Mesenchymal stem cell (in vitro differentiated cells and primary cell): Measurements from ENCODE around the gene IGSF9B.

Experiments used
- DNase-seq: peaks from one replicate; pipeline ENCODE4 v3.0.0-alpha.2; 2013
- H2AFZ ChIP-seq: one replicate; pipeline ENCODE4 v1.6.1; 2013; ENCODE audit warnings: low read depth, mild to moderate bottlenecking, control low read depth, inconsistent platforms, low read length, moderate library complexity
- H2AK5ac ChIP-seq: 2 replicates; pipeline ENCODE4 v1.6.1; 2013; ENCODE audit warnings: low read length, moderate library complexity, mild to moderate bottlenecking, inconsistent platforms; ENCODE audit not compliant: severe bottlenecking
- H2BK120ac ChIP-seq: one replicate; pipeline ENCODE4 v1.6.1; 2013; ENCODE audit warnings: low read depth, mild to moderate bottlenecking, inconsistent platforms, low read length, moderate library complexity
- H2BK12ac ChIP-seq, 2 experiments: one replicate each; pipeline ENCODE4 v1.6.1; 2013; ENCODE audit warnings: inconsistent platforms in 2 of 2, low read length in 2 of 2, mild to moderate bottlenecking in 2 of 2, moderate library complexity in 2 of 2, control low read depth in 1 of 2
- H2BK15ac ChIP-seq: one replicate; pipeline ENCODE4 v1.6.1; 2013; ENCODE audit warnings: mild to moderate bottlenecking, low read depth, inconsistent platforms; ENCODE audit not compliant: poor library complexity, severe bottlenecking
- H2BK5ac ChIP-seq: 2 replicates; pipeline ENCODE4 v1.6.1; 2013; ENCODE audit warnings: low read depth, mild to moderate bottlenecking, low read length, control low read depth, inconsistent platforms; ENCODE audit not compliant: poor library complexity, severe bottlenecking
- H3K14ac ChIP-seq, 2 experiments: one replicate each; pipeline ENCODE4 v1.6.1; 2013; ENCODE audit warnings: inconsistent platforms in 2 of 2, low read length in 2 of 2, control low read depth in 1 of 2, mild to moderate bottlenecking in 1 of 2, moderate library complexity in 1 of 2
- H3K18ac ChIP-seq, 2 experiments: one replicate each; pipeline ENCODE4 v1.6.1; 2013; ENCODE audit warnings: inconsistent platforms in 2 of 2, low read length in 2 of 2, control low read depth in 1 of 2, low read depth in 1 of 2, mild to moderate bottlenecking in 1 of 2
- H3K23ac ChIP-seq, 2 experiments: one replicate each; pipeline ENCODE4 v1.6.1; 2013; ENCODE audit warnings: inconsistent platforms in 2 of 2, low read length in 2 of 2, mild to moderate bottlenecking in 2 of 2, moderate library complexity in 2 of 2, control low read depth in 1 of 2
- H3K27ac ChIP-seq: 2 replicates; pipeline ENCODE4 v1.5.1; 2013; ENCODE audit warnings: mild to moderate bottlenecking, moderate library complexity, low read length, control low read depth, inconsistent platforms; ENCODE audit not compliant: poor library complexity, severe bottlenecking
- H3K27me3 ChIP-seq, 2 experiments: 2 replicates each; pipeline versions ENCODE4 v1.6.1 to v1.7.0; 2013; ENCODE audit warnings: low read length in 2 of 2, mild to moderate bottlenecking in 2 of 2, moderate library complexity in 2 of 2, control low read depth in 1 of 2, inconsistent platforms in 1 of 2; ENCODE audit not compliant: control insufficient read depth in 1 of 2, insufficient read depth in 1 of 2
- H3K36me3 ChIP-seq, 2 experiments: 2 replicates each; pipeline versions ENCODE4 v1.6.1 to v1.7.0; 2013; ENCODE audit warnings: low read length in 2 of 2, control low read depth in 1 of 2, inconsistent platforms in 1 of 2, low read depth in 1 of 2, mild to moderate bottlenecking in 1 of 2; ENCODE audit not compliant: insufficient read depth in 2 of 2, control insufficient read depth in 1 of 2
- H3K4ac ChIP-seq, 2 experiments: one replicate each; pipeline ENCODE4 v1.6.1; 2013; ENCODE audit warnings: inconsistent platforms in 2 of 2, low read length in 2 of 2, mild to moderate bottlenecking in 2 of 2, moderate library complexity in 2 of 2, control low read depth in 1 of 2, low read depth in 1 of 2
- H3K4me1 ChIP-seq: 2 replicates; pipeline ENCODE4 v1.6.1; 2013; ENCODE audit warnings: low read depth, low read length, control low read depth; ENCODE audit not compliant: control insufficient read depth, insufficient read depth
- H3K4me2 ChIP-seq: 2 replicates; pipeline ENCODE4 v1.6.1; 2013; ENCODE audit warnings: low read length, mild to moderate bottlenecking, inconsistent platforms; ENCODE audit not compliant: poor library complexity, severe bottlenecking
- H3K4me3 ChIP-seq, 2 experiments: 2 replicates each; pipeline versions ENCODE4 v1.5.1 to v1.7.0; 2013; ENCODE audit warnings: low read length in 2 of 2, mild to moderate bottlenecking in 2 of 2, control low read depth in 1 of 2, low read depth in 1 of 2; ENCODE audit not compliant: insufficient read depth in 1 of 2
- H3K79me1 ChIP-seq: replicated peaks from 2 replicates; pipeline ENCODE4 v1.6.1; 2013; ENCODE audit warnings: mild to moderate bottlenecking, control low read depth, low read length, inconsistent platforms; ENCODE audit not compliant: poor library complexity, severe bottlenecking
- H3K9ac ChIP-seq: 2 replicates; pipeline ENCODE4 v1.7.0; 2013; ENCODE audit warnings: mild to moderate bottlenecking, low read length, moderate library complexity
- H3K9me3 ChIP-seq: 2 replicates; pipeline ENCODE4 v1.7.0; 2013; ENCODE audit warnings: mild to moderate bottlenecking, low read length; ENCODE audit not compliant: control insufficient read depth
- H4K8ac ChIP-seq: one replicate; pipeline ENCODE4 v1.6.1; 2013; ENCODE audit warnings: inconsistent platforms, mild to moderate bottlenecking, low read length, moderate library complexity
- H4K91ac ChIP-seq: one replicate; pipeline ENCODE4 v1.6.1; 2013; ENCODE audit warnings: mild to moderate bottlenecking, low read length, inconsistent platforms
- WGBS: methylation state at CpG from one replicate; pipeline ENCODE4 v1.1.7; 2013; ENCODE audit warnings: mixed read lengths; 5-methylcytosine and 5-hydroxymethylcytosine counted together

IGSF9B gene

GRCh38 chr11:133927690-133928627 is 28.8 kb downstream of the IGSF9B start:
- no peaks in the 10 kb centered on the region for H3K9me3 ChIP-seq
- no peak overlapping the region for H3K14ac ChIP-seq
- H3K27me3 ChIP-seq: peaks cover 5 to 29% of the 10 kb centered on the region in 2 experiments
- H3K4me3 ChIP-seq: peak overlapping the region in 1 of 2 experiments; percentile 46
- H3K9ac ChIP-seq: peak overlapping the region; percentile 24
- H3K79me1 ChIP-seq: no peaks in the 10 kb centered on the region
- H3K4me2 ChIP-seq: no peak overlapping the region
- WGBS: 65% methylated on average over 36 of the region's 36 CpGs
- H3K18ac ChIP-seq: no peak overlapping the region
- H3K36me3 ChIP-seq: no peaks in the 10 kb centered on the region
- H3K4me1 ChIP-seq: no peaks in the 10 kb centered on the region
- no peak overlapping the region for H2BK120ac ChIP-seq
- H2BK12ac ChIP-seq: no peak overlapping the region
- DNase-seq: peak; percentile 28
- no peak overlapping the region for H2AK5ac ChIP-seq
- H3K4ac ChIP-seq: no peak overlapping the region
- H2AFZ ChIP-seq: no peak overlapping the region
- H3K23ac ChIP-seq: no peak overlapping the region
- no peak overlapping the region for H2BK5ac ChIP-seq
- no peak overlapping the region for H2BK15ac ChIP-seq
- H4K8ac ChIP-seq: no peak overlapping the region
- H4K91ac ChIP-seq: no peak overlapping the region
- no peak overlapping the region for H3K27ac ChIP-seq

- Histone ChIP-seq H2AK5ac (no peak overlapping the region), H3K9me3 (no peaks in the 10 kb centered on the region), H2BK120ac (no peak overlapping the region), H3K18ac (no peak overlapping the region), H3K23ac (no peak overlapping the region), H3K4me2 (no peak overlapping the region), H2BK5ac (no peak overlapping the region), H4K8ac (no peak overlapping the region), H2BK15ac (no peak overlapping the region), H3K4me1 (no peaks in the 10 kb centered on the region), H3K79me1 (no peaks in the 10 kb centered on the region), H3K4me3 (no peak overlapping the region), H3K27me3 (peaks cover 5 to 25% of the 10 kb centered on the region in 2 experiments), H3K9ac (no peak overlapping the region), H2AFZ (no peak overlapping the region), H3K4ac (no peak overlapping the region), H3K36me3 (no peaks in the 10 kb centered on the region), H3K14ac (no peak overlapping the region), H2BK12ac (no peak overlapping the region), H3K27ac (no peak overlapping the region), H4K91ac (no peak overlapping the region)
- 84% methylated on average over 21 of the region's 21 CpGs for WGBS
- DNase-seq: no peak
Measured at GRCh38 chr11:133926466-133927246, 30.1 kb downstream of the IGSF9B start.

GRCh38 chr11:133925756-133926155 is 31.0 kb downstream of the IGSF9B start:
- Histone ChIP-seq H3K9me3 (no peaks in the 10 kb centered on the region), H3K9ac (no peak overlapping the region), H3K18ac (no peak overlapping the region), H2BK12ac (no peak overlapping the region), H3K4ac (no peak overlapping the region), H4K8ac (no peak overlapping the region), H2BK15ac (no peak overlapping the region), H3K79me1 (no peaks in the 10 kb centered on the region), H3K14ac (no peak overlapping the region), H3K4me3 (no peak overlapping the region), H3K4me1 (no peaks in the 10 kb centered on the region), H3K27me3 (peaks cover 5 to 25% of the 10 kb centered on the region in 2 experiments), H2BK5ac (no peak overlapping the region), H2BK120ac (no peak overlapping the region), H3K4me2 (no peak overlapping the region), H2AK5ac (no peak overlapping the region), H3K27ac (no peak overlapping the region), H2AFZ (no peak overlapping the region), H3K23ac (no peak overlapping the region), H4K91ac (no peak overlapping the region), H3K36me3 (no peaks in the 10 kb centered on the region)
- no peak for DNase-seq
- WGBS: 88% methylated on average over 20 of the region's 20 CpGs

GRCh38 chr11:133924661-133925060 is 32.1 kb downstream of the IGSF9B start:
- Histone ChIP-seq H3K27me3 (peaks cover under 1 to 17% of the 10 kb centered on the region in 2 experiments), H2AFZ (no peak overlapping the region), H3K9ac (no peak overlapping the region), H3K4ac (no peak overlapping the region), H3K18ac (no peak overlapping the region), H4K8ac (no peak overlapping the region), H3K79me1 (no peaks in the 10 kb centered on the region), H3K14ac (no peak overlapping the region), H4K91ac (no peak overlapping the region), H3K9me3 (no peaks in the 10 kb centered on the region), H2BK12ac (no peak overlapping the region), H2AK5ac (no peak overlapping the region), H2BK120ac (no peak overlapping the region), H2BK5ac (no peak overlapping the region), H3K36me3 (no peaks in the 10 kb centered on the region), H3K4me3 (no peak overlapping the region), H3K4me2 (no peak overlapping the region), H2BK15ac (peak overlapping the region; percentile 26), H3K27ac (no peak overlapping the region), H3K23ac (no peak overlapping the region), H3K4me1 (no peaks in the 10 kb centered on the region)
- no peak for DNase-seq
- 92% methylated on average over 11 of the region's 11 CpGs for WGBS
